NCI-H526 (cell line): Measurements from ENCODE around the gene PGP.
"Not testable (repeated sequence)": the region's sequence is repeated elsewhere in the genome, so short reads cannot be mapped to it uniquely, and the experiment has no call there.

ENCODE experiments used
- DNase-seq, 2 experiments: peaks; one replicate each; lab custom pipeline; 2025; lab: John Stamatoyannopoulos, UW

PGP gene

DNA sequence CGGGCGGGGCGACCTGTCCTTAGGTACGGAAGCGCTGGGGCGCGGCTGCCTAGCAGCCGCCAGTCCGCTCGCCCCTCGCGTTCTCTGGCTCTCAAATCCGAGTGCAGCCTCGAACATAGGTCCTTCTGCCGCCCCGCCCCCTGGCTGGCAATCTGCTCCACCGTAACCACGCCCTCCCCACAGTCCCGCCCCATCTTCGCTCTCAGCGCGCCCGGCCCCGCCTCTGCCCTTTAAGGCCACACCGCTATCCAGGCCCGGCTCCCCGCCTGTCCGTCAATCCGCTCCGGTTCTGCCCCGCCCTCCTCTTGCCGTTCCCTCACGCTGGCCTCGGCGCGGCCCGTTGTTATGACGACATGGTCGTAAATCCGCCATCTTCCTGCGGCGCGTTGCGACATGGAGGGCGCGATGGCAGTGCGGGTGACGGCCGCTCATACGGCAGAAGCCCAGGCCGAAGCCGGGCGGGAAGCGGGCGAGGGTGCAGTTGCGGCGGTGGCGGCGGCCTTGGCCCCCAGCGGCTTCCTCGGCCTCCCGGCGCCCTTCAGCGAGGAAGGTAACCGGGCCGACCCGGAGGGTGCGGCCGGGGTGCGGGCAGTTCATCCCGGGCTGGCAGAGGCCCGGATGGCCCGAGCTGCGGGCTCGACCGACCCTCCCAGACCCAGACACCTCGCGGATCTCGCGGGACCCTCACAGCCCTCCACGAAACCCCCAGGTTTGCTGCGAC lies 8.7 kb upstream of the PGP start, which contains the start of gene E4F1:
TSS of gene E4F1 (plus strand) at position 371 of the 721 bp plus-strand sequence. CDS start at position 394, 23 bp downstream.
- DNase-seq = peak; percentile 94 to 99

DNA sequence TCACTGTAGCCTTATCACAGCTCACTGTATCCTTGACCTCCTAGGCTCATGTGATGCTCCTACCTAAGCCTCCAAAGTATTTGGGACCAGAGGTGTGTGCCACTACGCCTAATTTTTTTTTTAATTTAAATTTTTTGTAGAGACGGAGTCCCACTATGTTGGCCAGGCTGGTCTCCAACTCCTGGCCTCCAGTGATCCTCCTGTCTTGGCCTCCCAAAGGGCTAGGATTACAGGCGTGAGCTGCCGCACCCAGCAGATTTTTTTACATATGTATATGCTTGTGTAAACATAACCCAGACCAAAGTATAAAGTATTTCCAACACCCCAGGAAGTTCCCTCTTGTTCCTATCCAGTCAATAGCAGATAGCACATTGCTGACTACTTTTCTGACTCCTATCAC lies 1.7 kb upstream of the PGP start:
- DNase-seq = no peak

DNA sequence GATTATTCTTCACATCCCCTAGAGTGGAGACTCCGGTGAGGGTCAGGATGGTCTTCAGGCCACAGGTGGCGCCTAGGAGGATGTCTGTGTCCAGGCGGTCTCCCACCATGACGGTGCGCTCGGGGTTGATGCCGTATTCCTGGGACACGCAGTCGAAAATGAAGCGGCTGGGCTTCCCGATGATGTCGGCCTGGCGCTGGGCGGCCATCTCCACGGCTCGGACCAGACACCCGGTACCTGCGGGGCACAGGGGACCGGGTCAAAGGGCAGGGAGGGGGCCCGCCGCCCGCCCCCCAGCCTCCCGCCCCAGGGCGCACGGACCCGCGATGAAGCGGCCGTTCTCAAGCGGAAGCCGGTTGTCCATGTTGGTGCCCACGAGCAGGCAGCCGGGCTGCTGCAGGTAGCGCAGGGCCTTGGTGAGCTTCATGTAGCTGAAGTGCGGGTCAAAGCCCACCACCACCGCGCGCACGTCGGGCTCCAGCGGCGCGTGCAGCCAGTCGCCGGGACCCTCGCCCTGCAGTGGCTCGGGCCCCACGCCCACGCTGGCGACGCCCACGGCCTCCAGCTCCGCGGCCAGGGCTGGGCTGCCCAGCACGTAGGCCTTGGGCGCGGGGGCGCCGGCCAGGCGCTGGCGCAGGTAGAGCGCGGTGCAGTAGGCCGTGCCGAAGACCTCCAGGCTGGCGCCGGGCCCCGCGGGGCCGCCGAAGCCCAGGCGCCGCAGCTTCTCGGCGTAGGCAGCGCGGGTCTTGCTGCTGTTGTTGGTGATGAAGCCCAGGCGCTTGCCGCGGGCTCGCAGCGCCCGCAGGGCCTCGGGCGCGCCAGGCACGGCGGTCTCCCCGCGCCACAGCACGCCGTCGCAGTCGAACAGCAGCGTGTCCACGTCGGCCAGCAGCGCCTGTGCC lies 572 bp downstream of the PGP start:
- DNase-seq = no peak

DNA sequence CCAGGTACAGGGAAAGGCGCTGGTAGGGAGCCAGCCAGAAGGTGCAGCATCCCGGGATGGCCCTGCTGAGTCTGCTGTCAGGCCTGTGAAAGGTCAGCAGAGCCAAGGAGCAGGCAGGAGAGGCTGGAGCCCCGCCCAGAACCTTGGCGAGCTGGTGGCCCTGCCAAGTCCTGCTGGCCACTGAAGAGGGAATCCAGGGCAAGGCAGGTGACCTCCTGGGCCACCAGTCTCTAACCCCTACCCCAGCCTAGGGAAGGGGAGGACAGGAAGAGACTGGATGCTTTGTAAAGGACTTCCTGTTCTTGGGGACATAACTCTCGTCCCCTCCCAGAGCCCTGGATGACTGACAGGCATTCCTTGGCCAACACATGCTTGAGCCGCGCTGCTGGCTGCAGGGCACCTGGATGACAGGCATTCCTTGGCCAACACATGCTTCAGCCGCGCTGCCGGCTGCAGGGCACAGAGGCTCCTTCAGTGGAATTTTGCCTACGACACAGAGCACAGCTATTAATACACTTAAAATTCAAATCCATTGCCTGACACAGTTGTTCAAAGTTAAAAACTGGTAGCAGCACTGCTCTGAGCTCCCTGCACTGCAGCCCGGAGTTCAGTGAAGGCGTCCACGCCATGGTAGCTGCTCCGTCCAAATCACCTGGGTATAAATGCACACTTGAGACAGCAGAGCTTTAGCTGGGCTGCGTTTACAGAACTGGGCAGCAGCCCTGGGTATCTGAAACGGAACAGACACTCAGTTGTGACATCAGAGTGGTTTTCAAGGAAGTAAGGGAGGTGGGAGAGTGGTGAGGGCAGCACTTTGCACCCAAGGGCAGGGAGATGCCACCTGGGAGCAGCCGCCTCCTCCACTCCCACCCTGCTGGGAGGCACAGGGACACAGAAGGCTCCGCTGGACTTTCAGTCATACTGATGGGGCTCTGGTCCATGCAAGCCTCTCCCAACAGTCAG lies 2.0 kb downstream of the PGP start:
- DNase-seq = no peak

DNA sequence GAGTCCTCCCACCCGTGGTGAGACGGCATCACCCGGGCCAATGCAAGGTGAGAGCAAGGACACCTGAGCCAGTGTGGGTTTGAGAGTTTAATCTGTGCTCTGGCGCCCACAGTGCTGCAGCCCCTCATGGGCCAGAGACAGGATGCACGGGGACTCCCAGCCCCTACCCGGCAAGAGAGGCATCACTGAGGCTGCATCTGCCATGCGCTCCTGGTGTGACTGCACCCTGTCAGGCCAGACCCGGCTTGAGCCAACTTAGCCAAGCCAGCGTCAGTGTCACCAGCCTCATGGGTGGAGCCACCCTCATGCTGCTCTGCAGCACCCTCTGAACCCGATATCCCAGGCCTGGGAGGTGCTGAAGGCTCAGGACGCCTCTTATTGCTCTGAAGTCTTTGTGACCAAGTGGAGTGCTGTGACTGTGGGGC lies 2.7 kb downstream of the PGP start:
- DNase-seq = no peak

DNA sequence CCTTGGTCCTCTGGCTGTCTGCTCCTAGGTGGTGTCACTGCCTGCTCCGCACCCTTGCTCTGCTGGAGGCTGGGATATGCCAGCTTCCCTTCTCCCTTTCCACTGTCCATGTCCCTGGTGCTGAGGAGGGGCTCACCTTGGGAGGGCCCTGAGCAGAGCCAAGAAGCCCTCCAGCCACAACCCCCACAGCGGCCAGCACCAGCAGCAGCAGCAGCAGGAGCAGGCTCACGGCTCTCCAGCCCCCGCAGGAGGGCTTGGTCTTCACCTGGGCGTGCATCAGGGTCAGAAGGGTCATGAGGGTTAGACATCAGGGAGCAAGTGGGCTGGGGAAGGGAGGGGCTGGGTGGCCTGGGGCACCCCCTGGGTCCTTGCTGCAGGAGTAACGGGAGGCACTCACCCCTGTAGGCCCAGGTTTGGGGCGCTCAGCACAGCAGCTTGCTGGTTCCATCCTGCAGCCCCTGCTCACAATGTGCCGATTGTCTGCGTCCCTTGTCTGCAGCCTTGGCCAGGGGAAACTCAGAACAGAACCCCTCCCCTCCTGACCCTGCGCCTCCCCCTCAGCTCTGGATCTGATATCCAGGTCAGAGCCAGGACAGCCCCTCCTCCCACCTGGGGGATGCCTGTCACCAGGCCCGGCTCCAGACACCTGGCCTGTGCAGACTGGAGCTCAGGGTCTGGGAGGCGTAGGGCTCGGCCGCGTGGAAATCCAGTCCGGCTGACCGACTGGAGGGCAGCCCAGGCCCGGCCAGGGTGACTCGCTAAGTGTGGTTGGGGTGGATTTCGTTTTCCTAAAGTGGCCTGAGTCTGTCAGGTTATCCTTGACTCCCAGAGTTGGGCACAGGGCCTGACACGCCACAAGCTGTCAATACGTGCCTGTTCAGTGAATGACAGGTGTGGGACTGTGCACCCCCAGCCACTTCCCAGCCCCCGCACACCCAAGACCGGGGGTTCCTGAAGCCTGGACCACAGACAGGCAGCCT lies 4.0 kb downstream of the PGP start, which contains the start of gene BRICD5:
TSS of gene BRICD5 (minus strand) at position 478 of the 980 bp plus-strand sequence. CDS start at position 448, 30 bp downstream.
- no peak for DNase-seq

DNA sequence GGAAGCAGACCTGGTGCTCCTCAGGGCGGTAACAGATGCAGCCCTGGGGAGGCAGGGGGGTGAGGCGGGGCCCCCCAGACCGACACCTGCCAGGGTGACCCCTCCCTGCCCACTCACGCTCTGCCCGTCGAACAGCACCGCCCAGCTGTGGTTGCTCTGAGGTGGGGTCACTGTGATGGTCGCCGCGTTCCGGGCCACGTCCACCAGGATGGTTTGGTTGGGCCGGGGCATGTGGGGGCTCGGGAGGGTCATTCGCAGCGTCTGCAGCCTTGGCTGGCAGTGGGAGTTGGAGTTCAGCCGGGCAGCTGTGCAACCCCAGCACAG lies 4.7 kb downstream of the PGP start:
- no peak for DNase-seq

DNA sequence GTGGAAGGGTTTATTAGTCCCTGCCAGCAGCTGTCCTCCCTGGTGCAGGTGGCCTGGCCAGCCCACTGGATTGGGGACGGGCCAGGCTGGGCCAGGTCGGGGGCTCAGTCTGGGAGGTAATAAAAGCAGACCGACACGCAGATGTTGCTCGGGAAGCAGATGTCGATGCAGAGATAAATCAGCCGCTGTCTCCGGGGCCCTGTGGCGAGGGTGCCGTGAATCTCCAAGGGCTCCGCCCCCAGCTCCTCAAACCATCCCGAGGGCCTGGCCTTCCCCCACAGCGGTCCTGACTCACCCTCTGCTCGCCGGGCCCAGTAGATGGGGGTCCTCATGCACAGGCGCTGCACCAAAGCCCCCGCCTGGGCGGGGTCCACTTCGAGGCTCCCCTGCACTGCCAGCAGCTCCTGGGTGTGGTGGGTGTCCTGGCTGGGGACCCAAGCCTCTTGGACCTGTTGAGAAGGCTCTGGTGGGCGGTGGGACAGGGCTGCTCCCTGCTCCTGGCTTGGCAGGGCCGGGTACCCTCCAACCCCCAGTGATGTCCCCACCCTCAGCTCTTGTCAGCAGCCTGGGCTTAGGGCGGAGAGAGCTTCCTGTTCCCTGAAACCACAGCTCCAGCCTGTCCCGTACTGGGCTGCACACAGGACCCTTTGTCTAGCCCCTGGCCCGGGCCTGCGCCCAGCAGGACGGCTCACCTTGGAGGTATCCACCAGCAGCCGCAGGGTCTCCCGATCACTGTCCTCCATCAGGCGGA lies 5.2 kb downstream of the PGP start:
- DNase-seq = no peak

DNA sequence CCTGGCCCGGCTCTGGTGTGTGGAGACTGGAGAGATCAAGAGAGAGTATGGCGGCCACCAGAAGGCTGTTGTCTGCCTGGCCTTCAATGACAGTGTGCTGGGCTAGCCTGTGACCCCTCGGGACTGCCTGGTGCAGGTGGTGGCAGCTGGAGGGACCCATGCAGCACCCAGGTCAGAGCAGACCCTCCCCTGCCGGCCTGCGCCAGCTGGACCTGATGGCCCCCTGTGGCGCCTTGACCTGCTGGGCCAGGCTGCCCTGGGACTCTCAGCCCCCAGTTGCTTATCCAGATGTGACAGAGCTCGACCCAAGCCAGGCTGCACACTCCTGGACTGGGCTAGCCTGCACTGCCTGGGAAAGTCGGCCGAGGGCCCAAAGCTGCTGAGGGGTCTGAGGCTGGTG lies 5.9 kb downstream of the PGP start:
- DNase-seq = no peak

DNA sequence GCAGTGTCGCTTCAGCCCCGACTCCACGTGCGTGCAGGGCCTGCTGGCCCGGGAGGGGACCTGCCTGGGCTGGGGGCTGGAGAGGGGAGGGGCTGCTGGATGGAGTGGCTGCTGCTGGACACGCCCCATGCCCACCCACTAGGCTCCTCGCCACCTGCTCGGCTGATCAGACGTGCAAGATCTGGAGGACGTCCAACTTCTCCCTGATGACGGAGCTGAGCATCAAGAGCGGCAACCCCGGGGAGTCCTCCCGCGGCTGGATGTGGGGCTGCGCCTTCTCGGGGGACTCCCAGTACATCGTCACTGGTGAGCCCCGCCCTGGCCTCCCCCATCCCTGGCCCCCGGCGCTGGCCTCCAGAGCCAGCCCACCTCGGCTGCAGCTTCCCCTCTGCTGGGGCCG lies 6.3 kb downstream of the PGP start:
- no peak for DNase-seq

DNA sequence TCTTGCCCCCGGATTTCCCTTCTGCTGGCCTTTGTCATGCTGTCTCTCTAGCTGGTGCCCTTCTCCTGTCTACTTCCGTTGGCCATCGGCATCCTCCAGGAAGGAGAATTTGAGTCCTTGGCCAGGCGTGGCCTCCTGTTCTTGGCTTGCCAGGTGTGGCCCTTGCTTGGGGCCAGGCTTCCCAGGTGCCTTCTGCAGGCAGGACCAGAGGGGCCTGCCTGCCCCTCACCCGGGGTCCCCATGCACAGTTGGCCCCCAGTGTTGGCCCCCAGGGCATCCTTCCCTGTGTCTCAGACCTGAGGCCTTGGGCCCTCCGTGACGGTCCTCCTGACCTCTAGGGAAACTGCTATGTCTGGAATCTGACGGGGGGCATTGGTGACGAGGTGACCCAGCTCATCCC lies 6.8 kb downstream of the PGP start:
- DNase-seq = no peak

DNA sequence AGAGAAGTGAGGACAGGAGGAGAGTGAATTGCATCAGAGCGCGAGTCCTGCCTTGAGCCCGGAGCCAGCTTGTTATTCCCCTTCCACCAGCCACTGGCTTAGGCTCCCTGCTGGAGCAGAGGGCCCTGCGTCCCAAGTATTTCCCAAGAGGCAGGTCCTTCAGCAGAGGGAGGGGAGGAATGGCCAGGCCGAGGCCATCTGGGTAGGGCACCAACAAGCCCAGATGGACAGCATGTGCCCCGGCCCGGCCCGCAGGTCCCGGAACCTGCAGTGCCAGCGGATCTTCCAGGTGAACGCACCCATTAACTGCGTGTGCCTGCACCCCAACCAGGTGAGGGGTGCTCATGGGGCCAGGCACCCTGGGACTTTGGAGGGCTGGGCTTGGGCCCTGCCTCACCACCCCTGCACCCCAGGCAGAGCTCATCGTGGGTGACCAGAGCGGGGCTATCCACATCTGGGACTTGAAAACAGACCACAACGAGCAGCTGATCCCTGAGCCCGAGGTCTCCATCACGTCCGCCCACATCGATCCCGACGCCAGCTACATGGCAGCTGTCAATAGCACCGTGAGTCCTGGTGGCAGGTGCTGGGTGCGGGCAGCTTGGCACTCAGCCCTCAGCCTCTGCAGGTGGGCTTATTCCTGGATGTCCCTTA lies 7.7 kb downstream of the PGP start:
- DNase-seq = no peak

DNA sequence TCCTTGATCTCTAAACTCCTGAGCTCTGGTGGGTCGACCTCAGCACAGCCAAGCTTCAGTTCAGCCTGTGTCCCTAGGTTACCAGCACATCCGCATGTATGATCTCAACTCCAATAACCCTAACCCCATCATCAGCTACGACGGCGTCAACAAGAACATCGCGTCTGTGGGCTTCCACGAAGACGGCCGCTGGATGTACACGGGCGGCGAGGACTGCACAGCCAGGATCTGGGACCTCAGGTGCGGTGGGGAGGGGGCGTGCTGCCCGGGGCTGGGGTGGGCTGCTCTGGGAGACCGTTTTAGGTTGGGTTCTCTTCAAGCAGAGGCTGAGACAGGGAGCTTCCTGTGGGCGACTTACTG lies 8.2 kb downstream of the PGP start:
- DNase-seq = no peak

DNA sequence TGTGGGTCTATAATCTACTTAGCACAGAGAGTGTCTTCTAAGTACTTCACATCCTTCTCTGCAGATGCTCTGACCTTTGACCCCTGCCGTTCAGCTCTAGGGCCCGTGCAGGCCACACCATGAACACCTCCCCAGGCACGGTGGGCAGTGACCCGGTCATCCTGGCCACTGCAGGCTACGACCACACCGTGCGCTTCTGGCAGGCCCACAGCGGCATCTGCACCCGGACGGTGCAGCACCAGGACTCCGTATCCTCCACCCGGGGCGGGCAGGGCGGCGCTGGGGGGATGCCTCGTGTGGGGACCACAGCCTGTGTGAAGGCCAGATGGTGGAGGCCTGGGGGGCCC lies 8.7 kb downstream of the PGP start:
- no peak for DNase-seq

DNA sequence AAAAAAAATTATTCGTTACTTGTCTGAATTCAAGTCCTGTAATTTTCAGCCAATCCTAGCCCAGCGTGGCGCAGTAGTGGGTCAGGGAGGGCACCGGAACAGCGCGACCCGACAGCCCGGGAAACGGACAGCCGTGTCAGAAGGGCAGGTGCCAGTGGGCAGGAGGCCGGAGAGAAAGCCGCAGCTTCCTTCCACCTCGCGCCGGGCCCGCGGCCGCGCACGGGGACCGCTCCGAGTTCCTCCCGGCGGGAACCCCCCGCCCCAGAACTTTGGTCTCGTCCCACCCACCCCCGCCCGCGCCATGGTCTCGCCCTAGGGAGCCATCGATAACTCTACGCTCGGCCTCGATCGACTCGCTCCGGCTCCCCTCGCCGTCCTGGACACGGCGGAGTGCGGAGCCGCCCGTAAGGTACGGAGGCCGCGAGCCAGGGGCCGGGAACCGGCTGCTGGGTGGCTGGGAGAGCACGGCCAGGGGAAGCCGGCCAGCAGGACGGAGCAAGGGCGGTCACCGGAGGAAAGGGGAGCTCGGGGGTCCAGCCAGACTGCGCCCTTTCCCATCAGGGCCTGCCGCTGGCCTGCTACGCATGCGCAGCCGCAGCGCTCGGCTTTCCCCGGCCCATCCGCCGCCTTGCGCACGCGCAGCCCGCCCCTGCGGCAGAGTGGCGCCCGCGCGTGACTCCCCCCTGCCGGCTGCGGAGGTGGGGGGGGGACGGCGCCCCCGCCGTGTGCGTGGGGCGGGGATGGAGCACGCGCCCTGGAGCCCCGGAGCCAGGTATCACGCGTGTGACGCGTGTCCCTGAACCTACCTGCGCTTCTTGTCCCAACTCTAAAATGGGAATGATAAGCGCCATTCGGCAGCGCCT lies 9.3 kb downstream of the PGP start, which contains the start of gene MLST8:
TSS of gene MLST8 (plus strand) at position 351 of the 863 bp plus-strand sequence. CDS start 632 bp downstream, outside the sequence.
- DNase-seq = peak; percentile 38 to 84

DNA sequence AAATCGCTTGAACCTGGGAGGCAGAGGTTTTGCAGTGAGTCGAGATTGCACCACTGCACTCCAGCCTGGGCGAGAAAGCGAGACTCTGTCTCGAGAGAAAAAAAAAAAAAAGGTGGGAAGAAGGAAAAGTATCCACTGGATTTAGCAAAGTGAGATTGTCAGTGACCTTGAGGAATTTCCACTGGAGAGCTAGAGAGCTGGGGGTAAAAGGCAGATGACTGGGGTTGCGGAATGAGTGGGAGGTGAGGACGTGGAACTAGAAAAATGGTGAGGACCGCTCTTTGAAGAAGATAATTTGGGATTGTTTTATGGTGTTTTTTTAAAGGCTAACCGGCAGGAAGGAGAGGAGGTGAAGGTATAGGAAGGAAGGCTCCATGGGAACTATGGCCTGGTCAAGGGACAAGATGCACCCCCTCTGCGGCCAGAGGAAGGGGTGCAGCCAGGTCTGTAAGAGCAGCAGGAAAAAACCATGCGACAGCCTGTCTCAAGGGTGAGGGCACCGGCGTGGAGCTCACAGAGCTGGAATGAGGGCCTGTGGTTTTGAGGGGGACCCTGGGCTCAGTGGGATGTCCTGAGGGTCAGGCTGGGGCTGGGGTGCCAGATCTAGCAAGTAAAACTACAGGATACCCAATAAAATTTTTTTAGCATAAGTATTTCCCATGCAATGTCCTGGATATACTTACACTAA lies 10.1 kb downstream of the PGP start:
- DNase-seq = no peak

DNA sequence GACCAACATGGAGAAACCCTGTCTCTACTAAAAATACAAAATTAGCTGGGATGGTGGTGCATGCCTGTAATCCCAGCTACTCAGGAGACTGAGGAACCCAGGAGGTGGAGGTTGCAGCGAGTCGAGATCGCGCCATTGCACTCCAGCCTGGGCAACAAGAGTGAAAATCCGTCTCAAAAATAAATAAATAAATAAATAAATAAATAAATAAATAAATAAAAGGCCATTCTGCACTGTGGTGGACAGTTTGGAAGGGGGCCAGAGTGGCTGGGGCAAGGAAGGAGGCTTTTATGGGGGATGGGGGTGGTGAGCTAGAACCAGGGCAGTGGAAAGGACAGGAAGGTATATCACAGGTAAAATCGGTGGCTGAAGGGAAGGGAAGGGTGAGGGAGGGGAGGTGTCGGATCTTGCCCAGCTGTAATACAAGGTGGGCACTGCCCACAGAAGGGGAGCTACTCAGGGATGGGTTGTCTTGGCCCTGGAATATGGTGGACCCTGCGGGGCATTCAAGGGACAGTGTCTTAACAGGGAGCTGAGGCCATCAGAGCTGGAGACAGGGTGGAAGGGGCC lies 11.4 kb downstream of the PGP start:
- DNase-seq = not testable (repeated sequence)

DNA sequence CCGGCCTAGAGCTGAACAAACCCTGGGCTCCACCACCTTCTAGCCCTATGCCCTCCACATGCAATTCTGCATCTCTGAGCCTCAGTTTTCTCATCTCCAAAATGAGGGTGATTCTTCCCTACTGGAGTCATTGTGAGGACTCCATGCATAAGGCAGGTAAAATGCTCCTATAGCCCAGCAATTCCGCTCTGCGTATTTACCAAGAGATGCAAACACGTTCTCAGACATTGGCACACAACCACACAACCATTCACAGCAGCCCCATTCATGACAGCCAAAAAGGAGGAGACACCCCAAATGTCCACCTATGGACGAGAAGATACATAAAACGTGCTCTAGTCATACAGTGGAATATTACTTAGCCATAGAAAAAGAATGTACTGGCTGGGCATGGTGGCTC lies 14.3 kb downstream of the PGP start:
- no peak for DNase-seq
